CD4-positive, alpha-beta T cell (primary cell): ENCODE data around the gene TBC1D23. TPM values are rescaled to one million over a fixed set of nuclear protein-coding genes. Genes with fewer than 3 reads are reported as not detected.

Experiments
- ATAC-seq: fragments of 200-7000 bp; cut with Tn5 transposase; one replicate; pipeline ENCODE4 v1.10.0; 2022; ENCODE audit warnings: mild to moderate bottlenecking; ENCODE audit not compliant: poor library complexity
- CTCF ChIA-PET: fragments of 350-600 bp; sonication (Branson Sonifier 250); formaldehyde crosslinking; loops from one replicate; lab custom pipeline; 2021; ENCODE audit warnings: antibody characterized with exemption, inconsistent platforms; lab: Charles Lee
- POLR2A ChIA-PET: fragments of 350-600 bp; sonication (Branson Sonifier 250); formaldehyde crosslinking; loops from one replicate; lab custom pipeline; 2021; ENCODE audit warnings: antibody characterized with exemption, inconsistent platforms; lab: Charles Lee
- DNase-seq, 14 experiments: peaks; one replicate each; pipeline ENCODE4 v3.0.0-alpha.2; 2013 to 2020; ENCODE audit warnings: mixed read lengths in 2 of 14
- H3K27ac ChIP-seq, 2 donors: one replicate each; pipeline versions ENCODE4 v1.5.1 to v1.7.0; 2013; ENCODE audit warnings: low read length in 2 of 2, low read depth in 1 of 2, mild to moderate bottlenecking in 1 of 2
- H3K27me3 ChIP-seq, 2 experiments: 1 replicate in 1 of 2; 2 replicates in 1 of 2; pipeline versions ENCODE4 v1.6.1 to v1.7.0; 2013; ENCODE audit warnings: low read length in 2 of 2, control low read depth in 1 of 2, mild to moderate bottlenecking in 1 of 2, moderate library complexity in 1 of 2; ENCODE audit not compliant: insufficient read depth in 2 of 2, control insufficient read depth in 1 of 2
- H3K36me3 ChIP-seq: one replicate; pipeline ENCODE4 v1.6.1; 2013; ENCODE audit warnings: low read length, control low read depth; ENCODE audit not compliant: insufficient read depth
- H3K4me1 ChIP-seq: one replicate; pipeline ENCODE4 v1.6.1; 2013; ENCODE audit warnings: low read length, control low read depth; ENCODE audit not compliant: insufficient read depth
- H3K4me3 ChIP-seq: one replicate; pipeline ENCODE4 v1.5.1; 2013; ENCODE audit warnings: mild to moderate bottlenecking, low read length, moderate library complexity
- H3K9me3 ChIP-seq, 2 experiments: 1 replicate in 1 of 2; 2 replicates in 1 of 2; pipeline versions ENCODE4 v1.6.1 to v1.7.0; 2013; ENCODE audit warnings: low read length in 2 of 2, mild to moderate bottlenecking in 2 of 2, control low read depth in 1 of 2, moderate library complexity in 1 of 2; ENCODE audit not compliant: control insufficient read depth in 1 of 2, insufficient read depth in 1 of 2
- H3K27ac Mint-ChIP-seq: one replicate; pipeline ENCODE4 v1.8.0; 2020; ENCODE audit warnings: mixed read lengths
- H3K27me3 Mint-ChIP-seq: one replicate; pipeline ENCODE4 v1.8.0; 2021; ENCODE audit warnings: mixed read lengths
- H3K36me3 Mint-ChIP-seq: one replicate; pipeline ENCODE4 v1.8.0; 2021; ENCODE audit warnings: low read depth, mixed read lengths
- H3K4me1 Mint-ChIP-seq: one replicate; pipeline ENCODE4 v1.8.0; 2021; ENCODE audit warnings: low read depth, mixed read lengths
- H3K4me3 Mint-ChIP-seq: one replicate; pipeline ENCODE4 v1.8.0; 2020; ENCODE audit warnings: mild to moderate bottlenecking, mixed read lengths
- H3K9me3 Mint-ChIP-seq: one replicate; pipeline ENCODE4 v1.8.0; 2020; ENCODE audit warnings: mixed read lengths
- CTCF ChIP-seq: fragments of 200-600 bp; IDR thresholded peaks from one replicate; pipeline ENCODE4 v1.8.0; 2022; ENCODE audit warnings: antibody characterized with exemption, mild to moderate bottlenecking
- intact Hi-C, 2 experiments: fragments of 100-400 bp; cut with DNase I in 1 of 2; cut with micrococcal nuclease in 1 of 2; formaldehyde crosslinking; loops; one replicate each; pipeline versions ENCODE4 v1.15.1 to v1.9.0; 2023 to 2025; cut with DNase I, micrococcal nuclease
- total RNA-seq, 174 experiments: library from RNA in 2 of 174; stranded (reverse) in 2 of 174; gene quantifications; one replicate each; pipeline ENCODE4 v1.2.3 and lab custom pipeline; 2021 to 2026

Gene TBC1D23
- total RNA-seq, 2 experiments from 2014 or later = 31.8 to 34.8 TPM

DNA sequence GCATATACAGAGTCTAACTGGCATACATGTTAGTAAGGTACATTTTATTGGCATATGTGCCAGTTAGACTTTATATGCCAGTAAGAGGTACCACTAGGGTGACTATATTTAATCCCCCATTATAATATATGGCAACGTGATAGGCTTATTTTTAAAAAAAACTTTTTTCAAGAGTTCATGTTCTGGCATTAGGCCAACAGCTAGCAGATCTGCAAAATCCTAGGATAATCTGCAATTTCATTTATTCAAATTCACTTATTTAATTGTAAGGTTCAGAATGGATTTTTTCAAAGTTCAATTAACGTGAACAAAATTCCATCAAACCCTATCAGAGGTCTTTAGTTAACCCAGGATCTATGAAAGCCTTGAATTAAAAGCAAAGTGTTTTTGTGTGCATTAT is 105.6 kb downstream of the TBC1D23 start:
- Histone ChIP-seq H3K4me3 (no peak overlapping the region), H3K27ac (no peak overlapping the region), H3K9me3 (no peaks in the 10 kb centered on the region), H3K4me1 (no peaks in the 10 kb centered on the region), H3K36me3 (peaks cover 69% of the 10 kb centered on the region), H3K27me3 (no peaks in the 10 kb centered on the region)
- Mint-ChIP-seq H3K27me3 (no peaks in the 10 kb centered on the region), H3K27ac (no peak overlapping the region), H3K4me1 (no peaks in the 10 kb centered on the region), H3K36me3 (peaks cover 94% of the 10 kb centered on the region), H3K9me3 (no peaks in the 10 kb centered on the region), H3K4me3 (no peak overlapping the region)
- ChIA-PET CTCF (no interaction called here), POLR2A (no interaction called here)
- intact Hi-C loops = no loop called here
- ATAC-seq (no peak), DNase-seq (no peak)
- no peak for TF ChIP-seq CTCF

- no peak for ATAC-seq
- POLR2A ChIA-PET = interaction anchor here (1.1 kb wide), 1 partner anchor 10 kb away, joined by 3 read pairs; no protein-coding TSS in a partner anchor
- no peaks in the 10 kb centered on the region for H3K9me3 ChIP-seq
- peaks cover 92% of the 10 kb centered on the region for H3K36me3 Mint-ChIP-seq
- no peaks in the 10 kb centered on the region for H3K27me3 Mint-ChIP-seq
- H3K27ac ChIP-seq = no peak overlapping the region
- H3K9me3 Mint-ChIP-seq = no peaks in the 10 kb centered on the region
- CTCF ChIA-PET = no interaction called here
- H3K4me3 Mint-ChIP-seq = no peak overlapping the region
- H3K4me1 Mint-ChIP-seq = no peaks in the 10 kb centered on the region
- H3K4me3 ChIP-seq = no peak overlapping the region
- no peaks in the 10 kb centered on the region for H3K27me3 ChIP-seq
- no peak for TF ChIP-seq CTCF
- no peak overlapping the region for H3K27ac Mint-ChIP-seq
- peaks cover 70% of the 10 kb centered on the region for H3K36me3 ChIP-seq
- intact Hi-C loops = no loop called here
- no peaks in the 10 kb centered on the region for H3K4me1 ChIP-seq
- no peak for DNase-seq
Measured at GRCh38 chr3:100368441-100368840, 107.6 kb downstream of the TBC1D23 start.

GRCh38 chr3:100370756-100371155 is 110.0 kb downstream of the TBC1D23 start:
- H3K9me3 ChIP-seq = no peaks in the 10 kb centered on the region
- intact Hi-C loops = no loop called here
- H3K36me3 Mint-ChIP-seq = peaks cover 90% of the 10 kb centered on the region
- no peaks in the 10 kb centered on the region for H3K27me3 Mint-ChIP-seq
- POLR2A ChIA-PET = no interaction called here
- no peak for TF ChIP-seq CTCF
- CTCF ChIA-PET = no interaction called here
- H3K36me3 ChIP-seq = peaks cover 72% of the 10 kb centered on the region
- no peaks in the 10 kb centered on the region for H3K27me3 ChIP-seq
- no peak for DNase-seq
- H3K4me1 Mint-ChIP-seq = no peaks in the 10 kb centered on the region
- H3K9me3 Mint-ChIP-seq = no peaks in the 10 kb centered on the region
- no peak overlapping the region for H3K27ac Mint-ChIP-seq
- no peak for ATAC-seq
- no peaks in the 10 kb centered on the region for H3K4me1 ChIP-seq
- no peak overlapping the region for H3K27ac ChIP-seq
- no peak overlapping the region for H3K4me3 ChIP-seq
- H3K4me3 Mint-ChIP-seq = no peak overlapping the region
